Transverse colon (tissue), 4 donors: ENCODE measurements around the gene SDK1. TPM values are rescaled to one million over a fixed set of nuclear protein-coding genes. Genes with fewer than 3 reads are reported as not detected.

Source experiments
- DNase-seq: peaks from one replicate; pipeline ENCODE4 v3.0.0-alpha.2; 2019
- H3K27ac ChIP-seq, 4 donors: fragments of 200-600 bp; sonication (generic); 2 replicates each; pipeline ENCODE4 v1.5.1; 2016 to 2018; ENCODE audit warnings: inconsistent platforms in 4 of 4
- H3K27me3 ChIP-seq: fragments of 200-600 bp; sonication (generic); 2 replicates; pipeline ENCODE4 v1.5.1; 2017; ENCODE audit warnings: inconsistent platforms
- H3K36me3 ChIP-seq, 4 donors: fragments of 200-600 bp; sonication (generic); 2 replicates each; pipeline ENCODE4 v1.5.1; 2017 to 2019; ENCODE audit warnings: inconsistent platforms in 4 of 4
- H3K4me1 ChIP-seq, 4 donors: fragments of 200-600 bp; sonication (generic); 2 replicates each; pipeline ENCODE4 v1.5.1; 2017 to 2020; ENCODE audit warnings: inconsistent platforms in 4 of 4
- H3K4me3 ChIP-seq, 4 donors: fragments of 200-600 bp; sonication (generic); 1 replicate in 1 of 4; 2 replicates in 3 of 4; pipeline versions ENCODE4 v1.5.1 to v1.6.1; 2017 to 2019; ENCODE audit warnings: inconsistent platforms in 4 of 4
- H3K9me3 ChIP-seq, 2 donors: fragments of 200-600 bp; sonication (generic); 2 replicates each; pipeline ENCODE4 v1.5.1; 2017 to 2019; ENCODE audit warnings: inconsistent platforms in 2 of 2
- CTCF ChIP-seq, 5 experiments: fragments of 200-600 bp in 3 of 5; fragments of 450-650 bp in 2 of 5; sonication (generic) in 3 of 5; IDR thresholded peaks; 1 replicate in 2 of 5; 2 replicates in 3 of 5; pipeline ENCODE4 v1.5.1; 2016 to 2017; ENCODE audit warnings: antibody characterized with exemption in 5 of 5, inconsistent platforms in 3 of 5, mild to moderate bottlenecking in 2 of 5, moderate library complexity in 1 of 5
- EP300 ChIP-seq: sonication (generic); formaldehyde crosslinking; IDR thresholded peaks from one replicate; pipeline ENCODE4 v1.6.1; 2017; ENCODE audit warnings: antibody characterized with exemption, low read depth
- POLR2A ChIP-seq: fragments of 450-650 bp; IDR thresholded peaks from one replicate; pipeline ENCODE4 v1.6.1; 2016; ENCODE audit warnings: antibody characterized with exemption, mild to moderate bottlenecking, moderate library complexity
- POLR2AphosphoS5 ChIP-seq, 3 donors: sonication (generic); formaldehyde crosslinking; IDR thresholded peaks; one replicate each; pipeline ENCODE4 v1.6.1; 2016; ENCODE audit warnings: antibody characterized with exemption in 3 of 3
- WGBS, 2 donors: methylation state at CpG; one replicate each; pipeline ENCODE4 v1.1.5; 2018; ENCODE audit warnings: low coverage in 1 of 2; 5-methylcytosine and 5-hydroxymethylcytosine counted together
- in situ Hi-C, 4 donors: fragments of 200-750 bp; cut with MboI; loops; one replicate each; pipeline versions ENCODE4 v1.15.0 to v1.15.1; 2017; ENCODE audit warnings: low sequenced_read_pairs in 3 of 4, low pct_ligation_motif_present in 1 of 4, low pct_unique_long_range_greater_than_20kb in 1 of 4
- intact Hi-C: fragments of 100-400 bp; cut with DNase I; formaldehyde crosslinking; loops from one replicate; pipeline ENCODE4 v1.15.1; 2023; ENCODE audit warnings: low total_unique reads
- total RNA-seq, 4 donors: library from RNA; depleted of rRNA; stranded (reverse); fragments of >200 nt; gene quantifications; one replicate each; pipeline ENCODE4 v1.1.0, GENCODE V29; 2016

SDK1 gene
- total RNA-seq, 4 donors from 2014 or later = 4.0 to 8.6 (median 5.4) TPM

GRCh38 chr7:4003503-4003902, 702.5 kb downstream of the SDK1 start:
- Histone ChIP-seq H3K9me3 (no peaks in the 10 kb centered on the region), H3K27me3 (no peaks in the 10 kb centered on the region), H3K4me1 (no peaks in the 10 kb centered on the region), H3K27ac (no peak overlapping the region), H3K36me3 (no peaks in the 10 kb centered on the region), H3K4me3 (no peak overlapping the region)
- in situ Hi-C loops = no loop called here
- TF ChIP-seq POLR2AphosphoS5 (IDR thresholded peaks at IDR 0.05) (no peak), POLR2A (no peak), EP300 (no peak), CTCF (IDR thresholded peaks at IDR 0.05) (no peak)
- intact Hi-C loops = no loop called here
- 81 to 83% methylated on average over 4 to 9 of the region's 9 CpGs for WGBS, 2 donors
- DNase-seq = no peak

GRCh38 chr7:4006687-4007086, 705.6 kb downstream of the SDK1 start:
- in situ Hi-C loops (no loop called here), intact Hi-C loops (no loop called here)
- H3K36me3 ChIP-seq = no peaks in the 10 kb centered on the region
- no peaks in the 10 kb centered on the region for H3K27me3 ChIP-seq
- TF ChIP-seq POLR2AphosphoS5 (IDR thresholded peaks at IDR 0.05) = no peak
- TF ChIP-seq EP300 = no peak
- no peak for TF ChIP-seq POLR2A
- no peak for TF ChIP-seq CTCF (IDR thresholded peaks at IDR 0.05)
- no peak overlapping the region for H3K4me3 ChIP-seq
- no peaks in the 10 kb centered on the region for H3K4me1 ChIP-seq
- no peak for DNase-seq
- WGBS, 2 donors = 50 to 65% methylated on average over 9 to 11 of the region's 11 CpGs
- no peak overlapping the region for H3K27ac ChIP-seq
- H3K9me3 ChIP-seq = no peaks in the 10 kb centered on the region

- 86 to 87% methylated on average over 11 to 16 of the region's 16 CpGs for WGBS, 2 donors
- TF ChIP-seq EP300 (no peak), CTCF (IDR thresholded peaks at IDR 0.05) (no peak), POLR2A (no peak), POLR2AphosphoS5 (IDR thresholded peaks at IDR 0.05) (no peak)
- no peak overlapping the region for H3K4me3 ChIP-seq
- no peak overlapping the region for H3K27ac ChIP-seq
- no peak for DNase-seq
- intact Hi-C loops = no loop called here
- no peaks in the 10 kb centered on the region for H3K9me3 ChIP-seq
- no peaks in the 10 kb centered on the region for H3K36me3 ChIP-seq
- H3K27me3 ChIP-seq = no peaks in the 10 kb centered on the region
- H3K4me1 ChIP-seq = no peaks in the 10 kb centered on the region
- in situ Hi-C loops = no loop called here
These were observed 708.4 kb downstream of the SDK1 start for GRCh38 chr7:4009211-4010060.

GRCh38 chr7:4010061-4010605, 709.1 kb downstream of the SDK1 start:
- 94% methylated on average over 7 to 13 of the region's 13 CpGs for WGBS, 2 donors
- Histone ChIP-seq H3K4me1 (no peaks in the 10 kb centered on the region), H3K36me3 (no peaks in the 10 kb centered on the region), H3K27me3 (no peaks in the 10 kb centered on the region), H3K4me3 (no peak overlapping the region), H3K9me3 (no peaks in the 10 kb centered on the region), H3K27ac (no peak overlapping the region)
- TF ChIP-seq CTCF (IDR thresholded peaks at IDR 0.05) (no peak), EP300 (no peak), POLR2A (no peak), POLR2AphosphoS5 (IDR thresholded peaks at IDR 0.05) (no peak)
- in situ Hi-C loops = no loop called here
- DNase-seq = no peak
- intact Hi-C loops = no loop called here
